GM12878 (cell line): Measurements from ENCODE around the gene PPP1R18. TPM values are rescaled to one million over a fixed set of nuclear protein-coding genes. Genes with fewer than 3 reads are reported as not detected.

Source experiments
- CHD4 ChIP-seq: fragments of 200-600 bp; sonication (generic); IDR thresholded peaks from 2 replicates; pipeline ENCODE4 v1.6.1; 2016; ENCODE audit warnings: mild to moderate bottlenecking
- HDAC2 ChIP-seq: fragments of 200-600 bp; sonication (generic); IDR thresholded peaks from 2 replicates; pipeline ENCODE4 v1.6.1; 2017
- HDAC6 ChIP-seq: fragments of 200-600 bp; sonication (generic); IDR thresholded peaks from one replicate; pipeline ENCODE4 v1.8.0; 2017; ENCODE audit warnings: antibody characterized with exemption; ENCODE audit not compliant: unreplicated experiment
- HSF1 ChIP-seq: fragments of 150-350 bp; IDR thresholded peaks from 2 replicates; pipeline ENCODE4 v1.6.1; 2014; ENCODE audit warnings: mild to moderate bottlenecking, low read depth, low read length
- LARP7 ChIP-seq: fragments of 450-650 bp; IDR thresholded peaks from 2 replicates; pipeline ENCODE4 v1.6.1; 2017; ENCODE audit warnings: mild to moderate bottlenecking
- MLLT1 ChIP-seq: fragments of 450-650 bp; IDR thresholded peaks from 2 replicates; pipeline ENCODE4 v1.6.1; 2016; ENCODE audit warnings: mild to moderate bottlenecking
- MXI1 ChIP-seq: fragments of 150-350 bp; IDR thresholded peaks from 2 replicates; pipeline ENCODE4 v1.6.1; 2011; ENCODE audit warnings: low read depth, mild to moderate bottlenecking, inconsistent platforms, low read length, improper control_type of control experiment
- MYC ChIP-seq: IDR thresholded peaks from 2 replicates; pipeline ENCODE4 v1.6.1; 2011; ENCODE audit warnings: mild to moderate bottlenecking, low read length, moderate library complexity, inconsistent platforms; ENCODE audit not compliant: insufficient read depth, insufficient replicate concordance, insufficient read length, severe bottlenecking
- PAX5 ChIP-seq: IDR thresholded peaks from 2 replicates; pipeline ENCODE4 v1.6.1; 2011; ENCODE audit warnings: low read depth, low read length, borderline replicate concordance
- PAX8 ChIP-seq: fragments of 450-650 bp; IDR thresholded peaks from 2 replicates; pipeline ENCODE4 v1.6.1; 2017; ENCODE audit warnings: mild to moderate bottlenecking, moderate library complexity
- PKNOX1 ChIP-seq: fragments of 450-650 bp; IDR thresholded peaks from 2 replicates; pipeline ENCODE4 v1.6.1; 2016; ENCODE audit warnings: mild to moderate bottlenecking
- POLR2A ChIP-seq: IDR thresholded peaks from 2 replicates; pipeline ENCODE4 v1.6.1; 2011; ENCODE audit warnings: low read depth, mild to moderate bottlenecking, low read length
- POLR2AphosphoS5 ChIP-seq: IDR thresholded peaks from 2 replicates; pipeline ENCODE4 v1.6.1; 2011; ENCODE audit warnings: mild to moderate bottlenecking, low read length, inconsistent platforms
- RAD21 ChIP-seq: IDR thresholded peaks from 2 replicates; pipeline ENCODE4 v1.6.1; 2011; ENCODE audit warnings: mild to moderate bottlenecking, low read depth, low read length, moderate library complexity; ENCODE audit not compliant: insufficient read depth
- SIX5 ChIP-seq: IDR thresholded peaks from 2 replicates; pipeline ENCODE4 v1.6.1; 2011; ENCODE audit warnings: mild to moderate bottlenecking, low read depth, low read length, moderate library complexity; ENCODE audit not compliant: severe bottlenecking
- SMARCA5 ChIP-seq: fragments of 450-650 bp; IDR thresholded peaks from 2 replicates; pipeline ENCODE4 v1.6.1; 2017; ENCODE audit warnings: mild to moderate bottlenecking
- TAF1 ChIP-seq: IDR thresholded peaks from 2 replicates; pipeline ENCODE4 v1.6.1; 2011; ENCODE audit warnings: mild to moderate bottlenecking, low read depth, low read length, borderline replicate concordance
- TARDBP ChIP-seq: IDR thresholded peaks from 2 replicates; pipeline ENCODE4 v1.6.1; 2016; ENCODE audit warnings: borderline replicate concordance
- ZNF207 ChIP-seq: fragments of 450-650 bp; IDR thresholded peaks from 2 replicates; pipeline ENCODE4 v1.6.1; 2014; ENCODE audit warnings: antibody characterized with exemption, mild to moderate bottlenecking, borderline replicate concordance
- polyA plus RNA-seq, 11 experiments: library from polyadenylated mRNA; depleted of rRNA in 4 of 11; unstranded in 6 of 11; stranded (reverse) in 5 of 11; fragments of >200 nt; fragmentation: Nextera tagmentation in 4 of 11; fragmentation: Illumina TruSeq in 1 of 11; extraction: Ambion mirVana in 4 of 11; extraction: Trizol in 1 of 11; gene quantifications; 1 replicate in 1 of 11; 2 replicates in 10 of 11; pipeline versions ENCODE4 v1.2.1 to v1.2.3, GENCODE V29; 2011 to 2016; ENCODE audit warnings: inconsistent platforms in 2 of 11, missing spikeins in 2 of 11, low read depth in 1 of 11
- total RNA-seq, 4 experiments: library from RNA; depleted of rRNA in 3 of 4; stranded (reverse); fragments of >200 nt in 3 of 4; fragmentation: Illumina TruSeq in 1 of 4; extraction: Trizol in 1 of 4; gene quantifications; 2 replicates each; pipeline versions ENCODE4 v1.2.1 to v1.2.3, GENCODE V29; 2013 to 2021
- TF ChIP-seq, protein P1 (sequence below): IDR thresholded peaks from 2 replicates; pipeline ENCODE4 v1.6.1; 2011; ENCODE audit warnings: borderline replicate concordance, low read depth, mild to moderate bottlenecking, moderate library complexity, low read length; ENCODE audit not compliant: insufficient read depth, poor library complexity, severe bottlenecking
- TF ChIP-seq, protein P2 (sequence below): fragments of 450-650 bp; IDR thresholded peaks from 2 replicates; pipeline ENCODE4 v1.6.1; 2017; ENCODE audit warnings: mild to moderate bottlenecking, low read depth, inconsistent platforms; ENCODE audit not compliant: poor library complexity, severe bottlenecking
- TF ChIP-seq, protein P3 (sequence below): IDR thresholded peaks from 2 replicates; pipeline ENCODE4 v1.6.1; 2012; ENCODE audit warnings: low read depth, low read length, improper control_type of control experiment

The PPP1R18 gene
- total and polyA plus RNA-seq, 10 of the 15 experiments (the other 5 are each of a cell fraction or from before 2014, with no cell fraction given), result 21.0 to 119 (median 52.6) TPM

- no peak for TF ChIP-seq HSF1
- TF ChIP-seq, protein P1, sequence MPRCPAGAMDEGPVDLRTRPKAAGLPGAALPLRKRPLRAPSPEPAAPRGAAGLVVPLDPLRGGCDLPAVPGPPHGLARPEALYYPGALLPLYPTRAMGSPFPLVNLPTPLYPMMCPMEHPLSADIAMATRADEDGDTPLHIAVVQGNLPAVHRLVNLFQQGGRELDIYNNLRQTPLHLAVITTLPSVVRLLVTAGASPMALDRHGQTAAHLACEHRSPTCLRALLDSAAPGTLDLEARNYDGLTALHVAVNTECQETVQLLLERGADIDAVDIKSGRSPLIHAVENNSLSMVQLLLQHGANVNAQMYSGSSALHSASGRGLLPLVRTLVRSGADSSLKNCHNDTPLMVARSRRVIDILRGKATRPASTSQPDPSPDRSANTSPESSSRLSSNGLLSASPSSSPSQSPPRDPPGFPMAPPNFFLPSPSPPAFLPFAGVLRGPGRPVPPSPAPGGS, result no peak
- peak; percentile 82 for TF ChIP-seq POLR2AphosphoS5
- TF ChIP-seq, protein P2, sequence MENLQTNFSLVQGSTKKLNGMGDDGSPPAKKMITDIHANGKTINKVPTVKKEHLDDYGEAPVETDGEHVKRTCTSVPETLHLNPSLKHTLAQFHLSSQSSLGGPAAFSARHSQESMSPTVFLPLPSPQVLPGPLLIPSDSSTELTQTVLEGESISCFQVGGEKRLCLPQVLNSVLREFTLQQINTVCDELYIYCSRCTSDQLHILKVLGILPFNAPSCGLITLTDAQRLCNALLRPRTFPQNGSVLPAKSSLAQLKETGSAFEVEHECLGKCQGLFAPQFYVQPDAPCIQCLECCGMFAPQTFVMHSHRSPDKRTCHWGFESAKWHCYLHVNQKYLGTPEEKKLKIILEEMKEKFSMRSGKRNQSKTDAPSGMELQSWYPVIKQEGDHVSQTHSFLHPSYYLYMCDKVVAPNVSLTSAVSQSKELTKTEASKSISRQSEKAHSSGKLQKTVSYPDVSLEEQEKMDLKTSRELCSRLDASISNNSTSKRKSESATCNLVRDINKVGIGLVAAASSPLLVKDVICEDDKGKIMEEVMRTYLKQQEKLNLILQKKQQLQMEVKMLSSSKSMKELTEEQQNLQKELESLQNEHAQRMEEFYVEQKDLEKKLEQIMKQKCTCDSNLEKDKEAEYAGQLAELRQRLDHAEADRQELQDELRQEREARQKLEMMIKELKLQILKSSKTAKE, result no peak
- TF ChIP-seq RAD21, result no peak
- no peak for TF ChIP-seq HDAC2
- TF ChIP-seq PAX5, result peak; percentile 76; the same call in 1 of the 2 replicates
- TF ChIP-seq PKNOX1, result 0 out of 2 replicates have a peak, but pooled peaks have one; percentile 24
- TF ChIP-seq SIX5, result no peak
- no peak for TF ChIP-seq MYC
- no peak for TF ChIP-seq PAX8
- TF ChIP-seq MLLT1, result peak; percentile 87
- peak; percentile 59 for TF ChIP-seq MXI1
- no peak for TF ChIP-seq CHD4
- peak; percentile 82; the same call in 1 of the 2 replicates for TF ChIP-seq SMARCA5
- TF ChIP-seq, protein P3, sequence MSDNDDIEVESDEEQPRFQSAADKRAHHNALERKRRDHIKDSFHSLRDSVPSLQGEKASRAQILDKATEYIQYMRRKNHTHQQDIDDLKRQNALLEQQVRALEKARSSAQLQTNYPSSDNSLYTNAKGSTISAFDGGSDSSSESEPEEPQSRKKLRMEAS, result peak; percentile 35; the same call in 1 of the 2 replicates
- TF ChIP-seq LARP7, result peak; percentile 69
- no peak; the same call in 1 of the 2 replicates for TF ChIP-seq TARDBP
- peak; percentile 80 for TF ChIP-seq POLR2A
- peak; percentile 8 for TF ChIP-seq HDAC6
- TF ChIP-seq ZNF207, result 0 out of 2 replicates have a peak, but pooled peaks have one; percentile 40
- TF ChIP-seq TAF1, result peak; percentile 60
Observed at GRCh38 chr6:30682143-30683117, 4.0 kb downstream of the PPP1R18 start (continued).
